SK-N-SH (cell line): Measurements from ENCODE around the gene PRPF6. TPM values are rescaled to one million over a fixed set of nuclear protein-coding genes. Genes with fewer than 3 reads are reported as not detected.

Experiments used
- CTCF ChIA-PET: fragments of 300-600, 350-600 bp; formaldehyde crosslinking; extraction: SDS; loops from one replicate; lab custom pipeline; 2021; lab: Yijun Ruan, JAX
- POLR2A ChIA-PET: fragments of 350-600 bp; sonication (Branson Sonifier 250); formaldehyde crosslinking; extraction: SDS; loops from one replicate; lab custom pipeline; 2020; ENCODE audit warnings: antibody characterized with exemption, inconsistent platforms; lab: Yijun Ruan, JAX
- DNase-seq: peaks from one replicate; pipeline ENCODE4 v3.0.0; 2012
- H2AFZ ChIP-seq: fragments of 200-600 bp; sonication (generic); 2 replicates; pipeline ENCODE4 v1.8.1; 2016; ENCODE audit warnings: antibody characterized with exemption, mild to moderate bottlenecking, low read depth
- H3F3A ChIP-seq: fragments of 200-600 bp; sonication (generic); replicated peaks from 2 replicates; pipeline ENCODE3; 2016; ENCODE audit warnings: antibody characterized with exemption, mild to moderate bottlenecking; ENCODE audit not compliant: insufficient read depth
- H3K27ac ChIP-seq, 2 experiments: fragments of 200-500 bp in 1 of 2; fragments of 200-600 bp in 1 of 2; sonication (Bioruptor generic) in 1 of 2; sonication (generic), shearing (Covaris generic) in 1 of 2; 2 replicates each; pipeline versions ENCODE4 v1.5.1 to v1.6.1; 2014 to 2016; ENCODE audit warnings: low read depth in 2 of 2, inconsistent platforms in 1 of 2, low read length in 1 of 2, mild to moderate bottlenecking in 1 of 2, mixed read lengths in 1 of 2
- H3K27me3 ChIP-seq: fragments of 200-600 bp; sonication (generic), shearing (Covaris generic); 2 replicates; pipeline ENCODE4 v1.6.1; 2016; ENCODE audit warnings: mixed run types; ENCODE audit not compliant: insufficient read depth
- H3K36me3 ChIP-seq, 2 experiments: fragments of 200-500 bp in 1 of 2; fragments of 200-600 bp in 1 of 2; sonication (Bioruptor generic) in 1 of 2; sonication (generic) in 1 of 2; replicated peaks in 1 of 2; 2 replicates each; pipeline versions ENCODE3 to v1.5.1; 2014 to 2016; ENCODE audit warnings: low read length in 1 of 2, mild to moderate bottlenecking in 1 of 2; ENCODE audit not compliant: insufficient read depth in 2 of 2, control insufficient read depth in 1 of 2
- H3K4me1 ChIP-seq, 2 experiments: fragments of 200-500 bp in 1 of 2; fragments of 200-600 bp in 1 of 2; sonication (Bioruptor generic) in 1 of 2; sonication (generic), shearing (Covaris generic) in 1 of 2; 2 replicates each; pipeline versions ENCODE4 v1.5.1 to v1.6.1; 2014 to 2016; ENCODE audit warnings: low read depth in 1 of 2, low read length in 1 of 2, mixed run types in 1 of 2; ENCODE audit not compliant: insufficient read depth in 2 of 2, control insufficient read depth in 1 of 2
- H3K4me2 ChIP-seq: fragments of 200-600 bp; sonication (generic), shearing (Covaris generic); 2 replicates; pipeline ENCODE4 v1.6.1; 2017; ENCODE audit warnings: mixed run types
- H3K4me3 ChIP-seq, 2 experiments: fragments of 200-500 bp in 1 of 2; fragments of 200-600 bp in 1 of 2; sonication (Bioruptor generic) in 1 of 2; sonication (generic), shearing (Covaris generic) in 1 of 2; 2 replicates each; pipeline versions ENCODE4 v1.5.1 to v1.8.1; 2014 to 2016; ENCODE audit warnings: low read depth in 2 of 2, inconsistent platforms in 1 of 2, low read length in 1 of 2, mild to moderate bottlenecking in 1 of 2, mixed read lengths in 1 of 2, moderate library complexity in 1 of 2
- H3K79me2 ChIP-seq: fragments of 200-600 bp; sonication (generic); 2 replicates; pipeline ENCODE4 v1.8.1; 2017; ENCODE audit warnings: mild to moderate bottlenecking; ENCODE audit not compliant: insufficient read depth
- H3K9ac ChIP-seq: fragments of 200-600 bp; sonication (generic); 2 replicates; pipeline ENCODE4 v1.6.1; 2017; ENCODE audit warnings: mixed run types
- H3K9me2 ChIP-seq: fragments of 200-600 bp; sonication (generic); 2 replicates; pipeline ENCODE4 v1.6.1; 2017; ENCODE audit warnings: mixed run types
- H3K9me3 ChIP-seq: fragments of 200-600 bp; sonication (generic); 2 replicates; pipeline ENCODE4 v1.6.1; 2017; ENCODE audit warnings: mixed run types, mild to moderate bottlenecking, moderate library complexity
- H4K20me1 ChIP-seq: fragments of 200-600 bp; sonication (generic); 2 replicates; pipeline ENCODE4 v1.6.1; 2017; ENCODE audit warnings: mild to moderate bottlenecking, mixed run types; ENCODE audit not compliant: insufficient read depth
- ELF1 ChIP-seq: IDR thresholded peaks from 2 replicates; pipeline ENCODE4 v1.4.0; 2012
- EZH2phosphoT487 ChIP-seq: fragments of 200-600 bp; sonication (generic); IDR thresholded peaks from 2 replicates; pipeline ENCODE4 v1.6.1; 2017; ENCODE audit warnings: low read depth, mixed run types, mild to moderate bottlenecking, antibody characterized with exemption, moderate library complexity, borderline replicate concordance
- FOSL2 ChIP-seq: IDR thresholded peaks from 2 replicates; pipeline ENCODE4 v1.4.0; 2012; ENCODE audit warnings: low read depth, mild to moderate bottlenecking, moderate library complexity, borderline replicate concordance
- FOXM1 ChIP-seq: IDR thresholded peaks from 2 replicates; pipeline ENCODE4 v1.4.0; 2012; ENCODE audit warnings: low read depth, mild to moderate bottlenecking
- GABPA ChIP-seq: IDR thresholded peaks from 2 replicates; pipeline ENCODE4 v1.4.0; 2012; ENCODE audit warnings: low read depth, mild to moderate bottlenecking
- GATA2 ChIP-seq: sonication (generic); formaldehyde crosslinking; IDR thresholded peaks from 2 replicates; pipeline ENCODE4 v1.5.0; 2020; ENCODE audit warnings: mild to moderate bottlenecking, missing genetic modification reagents
- MEF2A ChIP-seq: IDR thresholded peaks from 2 replicates; pipeline ENCODE4 v1.4.0; 2012; ENCODE audit warnings: low read depth, borderline replicate concordance
- NFIC ChIP-seq: IDR thresholded peaks from 2 replicates; pipeline ENCODE4 v1.4.0; 2012; ENCODE audit warnings: borderline replicate concordance
- POLR2AphosphoS5 ChIP-seq: IDR thresholded peaks from 2 replicates; pipeline ENCODE4 v1.6.1; 2012; ENCODE audit warnings: low read depth, low read length
- RXRA ChIP-seq: IDR thresholded peaks from 2 replicates; pipeline ENCODE4 v1.4.0; 2012; ENCODE audit warnings: low read depth, mild to moderate bottlenecking, borderline replicate concordance
- TAF1 ChIP-seq: IDR thresholded peaks from 2 replicates; pipeline ENCODE4 v1.6.1; 2012; ENCODE audit warnings: low read depth, mild to moderate bottlenecking, low read length, moderate library complexity, borderline replicate concordance
- YY1 ChIP-seq: IDR thresholded peaks from 2 replicates; pipeline ENCODE4 v1.4.0; 2012; ENCODE audit warnings: low read depth, mild to moderate bottlenecking
- WGBS: methylation state at CpG from one replicate; pipeline ENCODE4 v1.1.6; 2017; ENCODE audit warnings: low lambda C conversion rate; 5-methylcytosine and 5-hydroxymethylcytosine counted together
- polyA plus RNA-seq, 3 experiments: library from polyadenylated mRNA; depleted of rRNA; stranded (reverse); fragments of >200 nt; gene quantifications; 2 replicates each; pipeline ENCODE4 v1.2.3, GENCODE V29; 2012
- TF ChIP-seq, protein P1 (sequence below): fragments of 150-350 bp; IDR thresholded peaks from 2 replicates; pipeline ENCODE4 v1.6.1; 2016; ENCODE audit warnings: mild to moderate bottlenecking, low read depth, low read length
- TF ChIP-seq, protein P2 (sequence below): IDR thresholded peaks from 2 replicates; pipeline ENCODE4 v1.4.0; 2012; ENCODE audit warnings: low read depth, borderline replicate concordance
- TF ChIP-seq, protein P3 (sequence below): IDR thresholded peaks from 2 replicates; pipeline ENCODE4; 2012
- TF ChIP-seq, protein P4 (sequence below): fragments of 150-350 bp; IDR thresholded peaks from 2 replicates; pipeline ENCODE4 v1.6.1; 2017; ENCODE audit warnings: antibody characterized with exemption, low read length, low read depth, borderline replicate concordance
- TF ChIP-seq, protein P5 (sequence below): IDR thresholded peaks from 2 replicates; pipeline ENCODE4 v1.4.0; 2012; ENCODE audit warnings: low read depth, borderline replicate concordance

The PRPF6 gene
- polyA plus RNA-seq, 1 of the 3 experiments (the other 2 are of a cell fraction): 59.1 TPM

DNA sequence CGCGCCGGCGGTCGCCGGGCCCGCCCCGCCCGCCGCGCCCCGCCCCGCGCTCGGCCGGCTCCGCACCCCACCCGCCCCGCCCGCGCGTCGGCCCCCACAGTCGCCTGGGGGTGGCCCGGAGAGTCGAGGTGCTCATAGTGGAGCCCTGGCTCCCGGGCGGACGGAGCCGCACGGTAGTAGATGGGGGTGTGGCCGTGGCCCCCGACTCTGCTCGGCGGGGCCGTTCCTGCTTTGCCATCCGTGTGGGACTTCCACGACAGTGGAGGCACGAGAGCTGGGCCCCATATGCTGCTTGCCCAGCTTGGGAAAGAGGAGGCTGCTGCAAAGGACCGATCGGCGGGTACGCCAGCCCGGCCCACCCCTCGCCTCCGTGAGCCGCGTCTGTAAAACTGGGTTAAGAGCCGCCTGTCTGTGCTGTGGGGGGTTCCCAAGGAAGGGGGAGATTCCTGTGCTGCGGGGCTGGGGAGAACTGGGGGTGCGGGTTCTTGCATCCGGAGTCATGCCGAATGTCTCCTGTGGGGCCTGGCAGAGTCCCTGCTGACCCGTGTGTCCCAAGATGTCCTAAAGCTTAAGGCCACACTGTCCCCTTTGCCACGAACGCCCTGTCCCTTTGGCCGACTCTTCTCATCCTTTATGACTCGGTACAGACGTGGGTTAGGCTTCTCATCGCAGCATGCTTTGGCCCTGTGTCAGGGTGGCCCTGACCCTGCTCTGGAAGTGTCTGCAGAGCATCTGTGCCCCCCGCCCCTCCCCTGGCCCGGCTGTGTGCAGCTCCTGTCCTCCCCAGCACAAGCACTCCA is 99.3 kb downstream of the PRPF6 start, which contains the start of gene OPRL1:
Gene OPRL1, plus strand, starts transcription at position 70 of the 800 bp plus-strand sequence. CDS start 12,639 bp downstream, outside the sequence.
- H3K9ac ChIP-seq: peak within 1 kb of the TSS; percentile 76

More for the DNA sequence above, 99.3 kb downstream of the PRPF6 start, which contains the start of gene OPRL1:
- DNase-seq: no peak
- Histone ChIP-seq H3K9me2 (no peaks in the 10 kb centered on the region), H4K20me1 (no peaks in the 10 kb centered on the region), H3K27me3 (no peaks in the 10 kb centered on the region; the same call in 1 of the 2 replicates), H3F3A (peaks cover 14% of the 10 kb centered on the region), H3K4me3 (peak within 1 kb of the TSS; percentile 76 to 80), H3K4me2 (peak within 1 kb of the TSS; percentile 99), H3K36me3 (no peaks in the 10 kb centered on the region), H3K27ac (peak within 1 kb of the TSS in 1 of 2 experiments; percentile 68; a peak in 2 of 4 replicates), H3K79me2 (no peaks in the 10 kb centered on the region), H3K4me1 (peaks cover 13 to 36% of the 10 kb centered on the region in 2 experiments; a peak in 3 of 4 replicates), H2AFZ (peak within 1 kb of the TSS; percentile 72; the same call in 1 of the 2 replicates), H3K9me3 (no peaks in the 10 kb centered on the region)
- ChIA-PET CTCF (interaction anchor here (0.7 to 12.9 kb wide), 9 partner anchors 10 to 139 kb away, joined by 3 to 252 read pairs (median 6); partner anchors contain the start of gene NPBWR2), POLR2A (interaction anchor here (1.0 to 1.2 kb wide), 2 partner anchors 9 to 18 kb away, joined by 3 read pairs; partner anchors contain the start of gene TCEA2)
- WGBS: 57% methylated on average over 14 of the region's 62 CpGs
- no peak for TF ChIP-seq MEF2A
- TF ChIP-seq FOSL2: no peak
- TF ChIP-seq NFIC: no peak
- TF ChIP-seq RXRA: no peak
- no peak for TF ChIP-seq ELF1
- TF ChIP-seq GATA2 (CRISPR knock-in tag): no peak
- TF ChIP-seq GABPA: no peak
- TF ChIP-seq, protein P1, sequence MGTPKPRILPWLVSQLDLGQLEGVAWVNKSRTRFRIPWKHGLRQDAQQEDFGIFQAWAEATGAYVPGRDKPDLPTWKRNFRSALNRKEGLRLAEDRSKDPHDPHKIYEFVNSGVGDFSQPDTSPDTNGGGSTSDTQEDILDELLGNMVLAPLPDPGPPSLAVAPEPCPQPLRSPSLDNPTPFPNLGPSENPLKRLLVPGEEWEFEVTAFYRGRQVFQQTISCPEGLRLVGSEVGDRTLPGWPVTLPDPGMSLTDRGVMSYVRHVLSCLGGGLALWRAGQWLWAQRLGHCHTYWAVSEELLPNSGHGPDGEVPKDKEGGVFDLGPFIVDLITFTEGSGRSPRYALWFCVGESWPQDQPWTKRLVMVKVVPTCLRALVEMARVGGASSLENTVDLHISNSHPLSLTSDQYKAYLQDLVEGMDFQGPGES: no peak
- TF ChIP-seq POLR2AphosphoS5: no peak
- TF ChIP-seq, protein P2, sequence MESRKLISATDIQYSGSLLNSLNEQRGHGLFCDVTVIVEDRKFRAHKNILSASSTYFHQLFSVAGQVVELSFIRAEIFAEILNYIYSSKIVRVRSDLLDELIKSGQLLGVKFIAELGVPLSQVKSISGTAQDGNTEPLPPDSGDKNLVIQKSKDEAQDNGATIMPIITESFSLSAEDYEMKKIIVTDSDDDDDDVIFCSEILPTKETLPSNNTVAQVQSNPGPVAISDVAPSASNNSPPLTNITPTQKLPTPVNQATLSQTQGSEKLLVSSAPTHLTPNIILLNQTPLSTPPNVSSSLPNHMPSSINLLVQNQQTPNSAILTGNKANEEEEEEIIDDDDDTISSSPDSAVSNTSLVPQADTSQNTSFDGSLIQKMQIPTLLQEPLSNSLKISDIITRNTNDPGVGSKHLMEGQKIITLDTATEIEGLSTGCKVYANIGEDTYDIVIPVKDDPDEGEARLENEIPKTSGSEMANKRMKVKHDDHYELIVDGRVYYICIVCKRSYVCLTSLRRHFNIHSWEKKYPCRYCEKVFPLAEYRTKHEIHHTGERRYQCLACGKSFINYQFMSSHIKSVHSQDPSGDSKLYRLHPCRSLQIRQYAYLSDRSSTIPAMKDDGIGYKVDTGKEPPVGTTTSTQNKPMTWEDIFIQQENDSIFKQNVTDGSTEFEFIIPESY: no peak
- TF ChIP-seq, protein P3, sequence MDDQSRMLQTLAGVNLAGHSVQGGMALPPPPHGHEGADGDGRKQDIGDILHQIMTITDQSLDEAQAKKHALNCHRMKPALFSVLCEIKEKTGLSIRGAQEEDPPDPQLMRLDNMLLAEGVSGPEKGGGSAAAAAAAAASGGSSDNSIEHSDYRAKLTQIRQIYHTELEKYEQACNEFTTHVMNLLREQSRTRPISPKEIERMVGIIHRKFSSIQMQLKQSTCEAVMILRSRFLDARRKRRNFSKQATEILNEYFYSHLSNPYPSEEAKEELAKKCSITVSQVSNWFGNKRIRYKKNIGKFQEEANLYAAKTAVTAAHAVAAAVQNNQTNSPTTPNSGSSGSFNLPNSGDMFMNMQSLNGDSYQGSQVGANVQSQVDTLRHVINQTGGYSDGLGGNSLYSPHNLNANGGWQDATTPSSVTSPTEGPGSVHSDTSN: no peak
- TF ChIP-seq, protein P4, sequence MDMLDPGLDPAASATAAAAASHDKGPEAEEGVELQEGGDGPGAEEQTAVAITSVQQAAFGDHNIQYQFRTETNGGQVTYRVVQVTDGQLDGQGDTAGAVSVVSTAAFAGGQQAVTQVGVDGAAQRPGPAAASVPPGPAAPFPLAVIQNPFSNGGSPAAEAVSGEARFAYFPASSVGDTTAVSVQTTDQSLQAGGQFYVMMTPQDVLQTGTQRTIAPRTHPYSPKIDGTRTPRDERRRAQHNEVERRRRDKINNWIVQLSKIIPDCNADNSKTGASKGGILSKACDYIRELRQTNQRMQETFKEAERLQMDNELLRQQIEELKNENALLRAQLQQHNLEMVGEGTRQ: no peak
- TF ChIP-seq FOXM1: no peak
- TF ChIP-seq EZH2phosphoT487: no peak
- TF ChIP-seq, protein P5, sequence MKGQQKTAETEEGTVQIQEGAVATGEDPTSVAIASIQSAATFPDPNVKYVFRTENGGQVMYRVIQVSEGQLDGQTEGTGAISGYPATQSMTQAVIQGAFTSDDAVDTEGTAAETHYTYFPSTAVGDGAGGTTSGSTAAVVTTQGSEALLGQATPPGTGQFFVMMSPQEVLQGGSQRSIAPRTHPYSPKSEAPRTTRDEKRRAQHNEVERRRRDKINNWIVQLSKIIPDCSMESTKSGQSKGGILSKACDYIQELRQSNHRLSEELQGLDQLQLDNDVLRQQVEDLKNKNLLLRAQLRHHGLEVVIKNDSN: no peak
- no peak for TF ChIP-seq YY1
- no peak for TF ChIP-seq TAF1
